Right renal pelvis (tissue), 4 donors: Measurements from ENCODE around the gene PI3. TPM values are rescaled to one million over a fixed set of nuclear protein-coding genes. Genes with fewer than 3 reads are reported as not detected.
"Not testable (repeated sequence)": the region's sequence is repeated elsewhere in the genome, so short reads cannot be mapped to it uniquely, and the experiment has no call there.

Experiments used
- DNase-seq, 4 donors: peaks; one replicate each; pipeline ENCODE4 v3.0.0-alpha.2; 2013; ENCODE audit warnings: low read depth in 4 of 4, low spot score in 3 of 4, missing footprints in 1 of 4
- polyA plus RNA-seq, 4 donors: library from polyadenylated mRNA; unstranded; fragments of 120-200 nt; gene quantifications; one replicate each; pipeline ENCODE4 v1.2.1, GENCODE V29; 2013; ENCODE audit not compliant: insufficient read length in 4 of 4

Gene PI3
- not detected for polyA plus RNA-seq

GRCh38 chr20:45174434-45175364 is at the start of gene PI3:
Gene PI3 (plus strand): TSS chr20:45174902. CDS start chr20:45174923, 21 bp downstream.
- DNase-seq: no peak

- peak in 3 of 4 donors; percentile 3 to 12 (median 12) for DNase-seq
These were observed 46.6 kb upstream of the PI3 start for GRCh38 chr20:45128099-45128498.

- DNase-seq: no peak
These were observed 37.8 kb upstream of the PI3 start for GRCh38 chr20:45136911-45137310.

GRCh38 chr20:45138561-45139300 is 36.0 kb upstream of the PI3 start:
- DNase-seq: no peak

- DNase-seq: not testable (repeated sequence)
These were observed 34.8 kb upstream of the PI3 start for GRCh38 chr20:45139733-45140375.

GRCh38 chr20:45140836-45141235 is 33.9 kb upstream of the PI3 start:
- DNase-seq: no peak

- DNase-seq: no peak
These were observed 25.6 kb upstream of the PI3 start for GRCh38 chr20:45149062-45149461.

- DNase-seq: no peak
These were observed 22.3 kb upstream of the PI3 start for GRCh38 chr20:45152405-45152804.

GRCh38 chr20:45153147-45153546 is 21.6 kb upstream of the PI3 start:
- no peak for DNase-seq

- no peak for DNase-seq
These were observed 20.9 kb upstream of the PI3 start for GRCh38 chr20:45153752-45154151.

GRCh38 chr20:45154183-45154582 is 20.5 kb upstream of the PI3 start:
- DNase-seq: no peak

- DNase-seq: not testable (repeated sequence)
These were observed 19.9 kb upstream of the PI3 start for GRCh38 chr20:45154794-45155193.

- DNase-seq: no peak
These were observed 18.0 kb upstream of the PI3 start for GRCh38 chr20:45156713-45157112.

GRCh38 chr20:45157962-45158361 is 16.7 kb upstream of the PI3 start:
- DNase-seq: no peak

- no peak for DNase-seq
These were observed 11.5 kb upstream of the PI3 start for GRCh38 chr20:45163083-45163803.

- DNase-seq: no peak
These were observed 9.8 kb upstream of the PI3 start for GRCh38 chr20:45164906-45165305.

GRCh38 chr20:45173522-45173921 is 1.2 kb upstream of the PI3 start:
- DNase-seq: no peak

- no peak for DNase-seq
These were observed 2.0 kb downstream of the PI3 start for GRCh38 chr20:45176526-45177267.

- no peak for DNase-seq
These were observed 4.5 kb downstream of the PI3 start for GRCh38 chr20:45179166-45179565.

GRCh38 chr20:45181639-45182038 is 6.9 kb downstream of the PI3 start:
- no peak for DNase-seq
